Rectal smooth muscle tissue (tissue), 1 donor: ENCODE measurements around the gene ISG20.
"Not testable (repeated sequence)": the region's sequence is repeated elsewhere in the genome, so short reads cannot be mapped to it uniquely, and the experiment has no call there.

Experiments used
- H3K27ac ChIP-seq: one replicate; pipeline ENCODE4 v1.7.0; 2013; ENCODE audit warnings: low read depth, low read length, inconsistent platforms
- H3K27me3 ChIP-seq: one replicate; pipeline ENCODE4 v1.7.0; 2013; ENCODE audit warnings: low read length; ENCODE audit not compliant: control insufficient read depth, insufficient read depth
- H3K36me3 ChIP-seq: one replicate; pipeline ENCODE4 v1.7.0; 2013; ENCODE audit warnings: low read length; ENCODE audit not compliant: control insufficient read depth, insufficient read depth
- H3K4me1 ChIP-seq: one replicate; pipeline ENCODE4 v1.7.0; 2013; ENCODE audit warnings: low read length; ENCODE audit not compliant: control insufficient read depth, insufficient read depth
- H3K4me3 ChIP-seq: one replicate; pipeline ENCODE4 v1.7.0; 2013; ENCODE audit warnings: low read length
- H3K9ac ChIP-seq: one replicate; pipeline ENCODE4 v1.7.0; 2013; ENCODE audit warnings: low read length

ISG20 gene

GRCh38 chr15:88632797-88633196 lies 6.0 kb upstream of the ISG20 start:
- not testable (repeated sequence) for H3K27ac ChIP-seq, H3K36me3 ChIP-seq, H3K9ac ChIP-seq

DNA sequence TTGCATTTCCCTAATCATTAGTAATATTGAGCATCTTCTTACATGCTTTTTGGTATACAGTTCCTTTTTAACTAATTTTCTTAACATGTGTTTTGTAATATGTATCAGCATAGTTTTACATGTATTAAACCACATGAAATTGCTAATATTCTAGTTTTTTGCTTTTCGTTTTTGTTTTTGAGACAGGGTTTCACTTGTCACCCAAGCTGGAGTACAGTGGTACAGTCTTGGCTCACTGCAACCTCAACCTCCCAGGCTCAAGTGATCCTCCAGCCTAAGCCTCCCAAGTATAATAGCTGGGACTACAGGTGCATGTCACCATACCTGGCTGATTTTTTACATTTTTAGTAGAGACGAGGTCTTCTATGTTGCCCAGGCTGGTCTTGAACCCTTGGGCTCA lies 4.4 kb upstream of the ISG20 start:
- H3K27me3 ChIP-seq = no peaks in the 10 kb centered on the region
- peaks cover 3% of the 10 kb centered on the region for H3K4me1 ChIP-seq
- no peak overlapping the region for H3K4me3 ChIP-seq
- H3K9ac ChIP-seq = no peak overlapping the region
- no peak overlapping the region for H3K27ac ChIP-seq
- H3K36me3 ChIP-seq = peaks cover 4% of the 10 kb centered on the region

More at GRCh38 chr15:88632797-88633196, 6.0 kb upstream of the ISG20 start:
- not testable (repeated sequence) for H3K27me3 ChIP-seq, H3K4me1 ChIP-seq, H3K4me3 ChIP-seq

GRCh38 chr15:88635318-88635717 lies 3.5 kb upstream of the ISG20 start:
- Histone ChIP-seq H3K36me3 (peaks cover 2% of the 10 kb centered on the region), H3K27ac (no peak overlapping the region), H3K9ac (no peak overlapping the region), H3K4me3 (no peak overlapping the region), H3K4me1 (peaks cover 7% of the 10 kb centered on the region), H3K27me3 (no peaks in the 10 kb centered on the region)

DNA sequence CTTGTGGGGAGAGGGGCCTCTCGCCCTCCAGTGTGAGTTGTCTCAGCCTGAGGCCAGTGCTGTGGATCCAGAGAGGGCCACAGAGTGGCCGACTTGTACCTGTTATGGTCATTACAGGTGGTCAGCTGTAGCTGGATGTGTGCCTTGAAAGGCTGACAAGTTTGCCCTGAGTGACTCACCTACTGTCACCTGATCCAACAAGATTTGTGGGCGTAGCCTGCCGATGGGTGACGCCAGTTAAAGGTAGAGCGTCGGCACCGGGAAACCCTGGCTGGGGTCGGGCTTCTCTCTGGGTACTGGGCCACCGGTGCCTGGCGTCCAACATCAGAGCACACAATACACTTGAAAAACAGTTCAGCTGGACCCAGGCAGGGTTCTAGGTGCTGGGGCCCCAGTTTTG lies 2.8 kb upstream of the ISG20 start:
- H3K27me3 ChIP-seq = no peaks in the 10 kb centered on the region
- H3K36me3 ChIP-seq = no peaks in the 10 kb centered on the region
- peaks cover 7% of the 10 kb centered on the region for H3K4me1 ChIP-seq
- H3K4me3 ChIP-seq = no peak overlapping the region
- H3K9ac ChIP-seq = no peak overlapping the region
- H3K27ac ChIP-seq = no peak overlapping the region

DNA sequence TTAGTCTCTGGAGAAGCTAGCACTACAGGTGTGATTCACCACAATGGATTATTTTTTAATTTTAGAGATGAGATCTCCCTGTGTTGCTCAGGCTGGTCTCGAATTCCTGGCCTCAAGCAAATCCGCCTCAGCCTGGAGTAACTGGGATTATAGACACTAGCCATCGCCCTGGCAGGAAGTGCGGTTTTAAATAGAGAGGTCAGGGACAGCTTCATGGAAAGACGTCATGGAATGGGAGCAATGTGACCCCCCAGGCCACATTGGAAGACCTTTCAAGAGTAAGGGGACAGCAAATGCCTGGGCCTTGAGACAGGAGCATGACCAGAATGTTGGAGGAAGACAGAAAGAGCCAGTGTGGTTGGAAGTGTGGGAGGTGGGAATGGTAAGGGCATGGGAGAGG lies 2.2 kb upstream of the ISG20 start:
- H3K4me1 ChIP-seq = peaks cover 7% of the 10 kb centered on the region

GRCh38 chr15:88637436-88637835 lies 1.4 kb upstream of the ISG20 start:
- H3K27ac ChIP-seq = no peak overlapping the region

More for the DNA sequence above, 2.2 kb upstream of the ISG20 start:
- no peak overlapping the region for H3K4me3 ChIP-seq
- H3K36me3 ChIP-seq = no peaks in the 10 kb centered on the region
- no peaks in the 10 kb centered on the region for H3K27me3 ChIP-seq
- H3K27ac ChIP-seq = no peak overlapping the region
- no peak overlapping the region for H3K9ac ChIP-seq

GRCh38 chr15:88637841-88638625 lies 783 bp upstream of the ISG20 start:
- H3K27ac ChIP-seq = peak overlapping the region; percentile 69
- H3K36me3 ChIP-seq = no peaks in the 10 kb centered on the region
- H3K4me3 ChIP-seq = peak overlapping the region; percentile 70
- H3K4me1 ChIP-seq = peaks cover 7% of the 10 kb centered on the region
- peak overlapping the region; percentile 39 for H3K9ac ChIP-seq
- H3K27me3 ChIP-seq = no peaks in the 10 kb centered on the region

More at GRCh38 chr15:88637436-88637835, 1.4 kb upstream of the ISG20 start:
- Histone ChIP-seq H3K27me3 (no peaks in the 10 kb centered on the region), H3K4me3 (no peak overlapping the region), H3K36me3 (no peaks in the 10 kb centered on the region), H3K9ac (no peak overlapping the region), H3K4me1 (peaks cover 7% of the 10 kb centered on the region)

DNA sequence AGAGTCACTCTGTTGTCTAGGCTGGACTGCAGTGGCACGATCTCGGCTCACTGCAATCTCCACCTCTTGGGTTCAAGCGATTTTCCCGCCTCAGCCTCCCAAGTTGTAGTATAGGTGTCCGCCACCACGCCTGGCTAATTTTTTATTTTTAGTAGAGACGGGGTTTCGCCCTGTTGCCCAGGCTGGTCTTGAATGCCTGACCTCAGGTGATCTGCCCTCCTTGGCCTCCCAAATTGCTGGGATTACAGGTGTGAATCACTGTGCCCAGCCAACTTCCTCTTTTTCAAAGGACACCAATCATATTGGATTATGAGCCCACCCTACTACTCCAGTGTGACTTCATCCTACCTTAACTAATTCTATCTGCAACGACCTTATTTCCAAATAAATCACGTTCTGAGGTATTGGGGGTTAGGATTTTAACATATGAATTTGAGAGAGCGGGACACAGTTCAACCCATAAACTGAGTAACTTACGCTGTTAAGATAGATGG lies 3.2 kb downstream of the ISG20 start:
- peaks cover 2% of the 10 kb centered on the region for H3K36me3 ChIP-seq
- no peak overlapping the region for H3K27ac ChIP-seq
- H3K9ac ChIP-seq = no peak overlapping the region
- H3K4me1 ChIP-seq = peaks cover 7% of the 10 kb centered on the region
- H3K4me3 ChIP-seq = no peak overlapping the region
- H3K27me3 ChIP-seq = no peaks in the 10 kb centered on the region

- not testable (repeated sequence) for H3K9ac ChIP-seq, H3K27me3 ChIP-seq, H3K4me3 ChIP-seq, H3K4me1 ChIP-seq, H3K27ac ChIP-seq, H3K36me3 ChIP-seq
These were observed 3.7 kb downstream of the ISG20 start for GRCh38 chr15:88642514-88642913.

GRCh38 chr15:88644741-88645140 lies 5.9 kb downstream of the ISG20 start:
- no peak overlapping the region for H3K27ac ChIP-seq
- H3K36me3 ChIP-seq = peaks cover 2% of the 10 kb centered on the region
- H3K9ac ChIP-seq = no peak overlapping the region
- H3K4me3 ChIP-seq = no peak overlapping the region
- H3K27me3 ChIP-seq = no peaks in the 10 kb centered on the region
- peaks cover 3% of the 10 kb centered on the region for H3K4me1 ChIP-seq

DNA sequence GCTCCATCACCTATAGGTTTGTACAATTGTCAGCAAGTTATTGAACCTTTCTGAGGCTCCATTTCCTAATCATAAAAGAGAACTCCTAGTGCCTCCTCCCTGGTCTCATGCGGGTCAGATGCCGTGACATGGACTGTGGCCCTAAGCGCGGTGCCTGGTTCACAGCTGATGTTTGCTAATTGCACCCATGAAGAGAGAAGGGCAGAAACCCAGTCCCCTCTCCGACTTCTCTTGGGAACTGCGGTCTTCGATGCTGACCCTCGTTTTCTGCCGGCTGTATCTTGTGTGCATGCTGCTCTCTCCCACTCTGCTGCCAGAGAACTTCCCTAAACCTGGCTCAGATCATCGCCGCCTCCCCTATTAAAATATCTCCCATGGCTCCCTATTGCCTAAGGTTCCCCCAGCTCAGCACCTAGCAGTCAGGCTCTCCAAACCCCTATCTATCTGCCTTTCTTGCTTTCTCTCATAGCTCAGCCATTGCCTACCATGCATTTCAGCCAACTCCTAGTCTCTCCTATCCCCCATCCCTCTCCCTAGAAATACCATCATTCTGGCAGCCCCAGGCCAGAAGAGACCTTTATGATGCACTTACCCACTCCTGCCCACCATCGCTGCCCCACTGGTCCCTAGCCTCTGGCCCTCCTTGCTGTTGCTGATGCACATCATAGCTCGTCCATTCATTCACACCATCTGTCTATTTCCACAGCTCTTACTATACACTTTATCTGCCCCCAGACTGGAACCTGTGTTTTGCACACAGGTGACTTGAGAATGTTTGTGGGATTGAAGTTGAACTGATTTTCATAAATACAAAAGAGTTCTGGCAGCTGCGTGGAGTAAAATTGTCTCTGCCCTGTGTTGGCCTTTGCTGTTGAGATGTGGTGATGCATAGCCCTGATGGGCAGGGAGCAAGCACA lies 6.6 kb downstream of the ISG20 start:
- Histone ChIP-seq H3K27ac (no peak overlapping the region), H3K9ac (no peak overlapping the region), H3K36me3 (peaks cover 2% of the 10 kb centered on the region), H3K4me3 (no peak overlapping the region), H3K4me1 (no peaks in the 10 kb centered on the region), H3K27me3 (no peaks in the 10 kb centered on the region)

- Histone ChIP-seq H3K4me3 (no peak overlapping the region), H3K27ac (no peak overlapping the region), H3K36me3 (peaks cover 2% of the 10 kb centered on the region), H3K4me1 (no peaks in the 10 kb centered on the region), H3K9ac (no peak overlapping the region), H3K27me3 (no peaks in the 10 kb centered on the region)
These were observed 7.2 kb downstream of the ISG20 start for GRCh38 chr15:88646088-88646405.
